Activated CD4-positive, CD25-positive, alpha-beta regulatory T cell (primary cell): ENCODE data around the gene AP2A1.

Experiments
- DNase-seq, 4 experiments: peaks; one replicate each; lab custom pipeline; 2025; lab: John Stamatoyannopoulos, UW

AP2A1 gene

GRCh38 chr19:49839713-49840112 lies 72.9 kb downstream of the AP2A1 start:
- DNase-seq: no peak

GRCh38 chr19:49840321-49840720 lies 73.5 kb downstream of the AP2A1 start:
- DNase-seq: no peak

GRCh38 chr19:49840736-49841249 lies 74.0 kb downstream of the AP2A1 start:
- DNase-seq: no peak

- no peak for DNase-seq
Measured at GRCh38 chr19:49843265-49843664, 76.5 kb downstream of the AP2A1 start.

GRCh38 chr19:49844138-49845095 lies 77.6 kb downstream of the AP2A1 start:
- no peak for DNase-seq

- DNase-seq: no peak
Measured at GRCh38 chr19:49845414-49845813, 78.6 kb downstream of the AP2A1 start.

GRCh38 chr19:49846408-49846807 lies 79.6 kb downstream of the AP2A1 start:
- DNase-seq: no peak

- no peak for DNase-seq
Measured at GRCh38 chr19:49847731-49848696, 81.2 kb downstream of the AP2A1 start.

GRCh38 chr19:49848938-49849337 lies 82.1 kb downstream of the AP2A1 start:
- DNase-seq: no peak

GRCh38 chr19:49849433-49850220 lies 82.8 kb downstream of the AP2A1 start:
- no peak for DNase-seq

- DNase-seq: no peak
Measured at GRCh38 chr19:49850221-49850486, 83.4 kb downstream of the AP2A1 start.

- peak; percentile 72 to 76 (median 75) for DNase-seq
Measured at GRCh38 chr19:49850487-49851342, 83.9 kb downstream of the AP2A1 start, which contains the start of gene PTOV1. TSS of gene PTOV1 (plus strand) at chr19:49851159.

GRCh38 chr19:49851456-49852259 lies 84.9 kb downstream of the AP2A1 start:
- peak in 1 of 4 experiments; percentile 27 for DNase-seq

- no peak for DNase-seq
Measured at GRCh38 chr19:49852631-49853126, 85.9 kb downstream of the AP2A1 start.

- DNase-seq: no peak
Measured at GRCh38 chr19:49853852-49854377, 87.1 kb downstream of the AP2A1 start.

GRCh38 chr19:49854378-49855263 lies 87.8 kb downstream of the AP2A1 start:
- no peak for DNase-seq

GRCh38 chr19:49855277-49855675 lies 88.5 kb downstream of the AP2A1 start:
- DNase-seq: no peak
